PC-9 (cell line): ENCODE results near the gene HCAR1.
"Not testable (repeated sequence)": the region's sequence is repeated elsewhere in the genome, so short reads cannot be mapped to it uniquely, and the experiment has no call there.

Experiments
- EZH2 ChIP-seq: fragments of 200-600 bp; sonication (generic); IDR thresholded peaks from 2 replicates; pipeline ENCODE4 v1.8.0; 2017; ENCODE audit warnings: antibody characterized with exemption, low read depth
- TF ChIP-seq, protein P1 (sequence below): fragments of 200-600 bp; sonication (generic); conservative IDR thresholded peaks from 2 replicates; pipeline ENCODE4 v1.6.1; 2017; ENCODE audit warnings: mixed run types, antibody characterized with exemption, mild to moderate bottlenecking, moderate library complexity

DNA sequence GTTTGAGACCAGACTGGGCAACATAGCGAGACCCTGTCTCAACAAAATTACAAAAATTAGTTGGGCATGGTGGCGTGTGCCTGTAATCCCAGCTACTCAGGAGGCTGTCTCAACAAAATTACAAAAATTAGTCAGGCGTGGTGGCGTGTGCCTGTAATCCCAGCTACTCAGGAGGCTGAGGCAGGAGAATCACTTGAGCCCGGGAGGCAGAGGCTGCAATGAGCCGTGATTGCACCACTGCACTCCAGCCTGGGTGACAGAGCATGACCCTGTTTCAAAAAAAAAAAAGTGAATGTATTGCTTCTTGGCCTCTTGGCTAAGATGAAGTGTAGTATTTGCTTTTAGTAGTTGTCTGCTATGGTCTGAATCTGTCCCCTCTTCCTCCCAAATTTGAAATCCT lies 49.7 kb downstream of the HCAR1 start:
- not testable (repeated sequence) for TF ChIP-seq EZH2
- TF ChIP-seq, protein P1, sequence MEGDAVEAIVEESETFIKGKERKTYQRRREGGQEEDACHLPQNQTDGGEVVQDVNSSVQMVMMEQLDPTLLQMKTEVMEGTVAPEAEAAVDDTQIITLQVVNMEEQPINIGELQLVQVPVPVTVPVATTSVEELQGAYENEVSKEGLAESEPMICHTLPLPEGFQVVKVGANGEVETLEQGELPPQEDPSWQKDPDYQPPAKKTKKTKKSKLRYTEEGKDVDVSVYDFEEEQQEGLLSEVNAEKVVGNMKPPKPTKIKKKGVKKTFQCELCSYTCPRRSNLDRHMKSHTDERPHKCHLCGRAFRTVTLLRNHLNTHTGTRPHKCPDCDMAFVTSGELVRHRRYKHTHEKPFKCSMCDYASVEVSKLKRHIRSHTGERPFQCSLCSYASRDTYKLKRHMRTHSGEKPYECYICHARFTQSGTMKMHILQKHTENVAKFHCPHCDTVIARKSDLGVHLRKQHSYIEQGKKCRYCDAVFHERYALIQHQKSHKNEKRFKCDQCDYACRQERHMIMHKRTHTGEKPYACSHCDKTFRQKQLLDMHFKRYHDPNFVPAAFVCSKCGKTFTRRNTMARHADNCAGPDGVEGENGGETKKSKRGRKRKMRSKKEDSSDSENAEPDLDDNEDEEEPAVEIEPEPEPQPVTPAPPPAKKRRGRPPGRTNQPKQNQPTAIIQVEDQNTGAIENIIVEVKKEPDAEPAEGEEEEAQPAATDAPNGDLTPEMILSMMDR: not testable (repeated sequence)
